Activated effector memory CD4-positive, alpha-beta T cell treated with Interleukin-2 at 50 U/mL for 16 hours (primary cell): ENCODE results near the gene MRPS6.

ENCODE experiments used
- DNase-seq: peaks from one replicate; pipeline ENCODE4 v3.0.0-alpha.2; 2020

The MRPS6 gene

DNA sequence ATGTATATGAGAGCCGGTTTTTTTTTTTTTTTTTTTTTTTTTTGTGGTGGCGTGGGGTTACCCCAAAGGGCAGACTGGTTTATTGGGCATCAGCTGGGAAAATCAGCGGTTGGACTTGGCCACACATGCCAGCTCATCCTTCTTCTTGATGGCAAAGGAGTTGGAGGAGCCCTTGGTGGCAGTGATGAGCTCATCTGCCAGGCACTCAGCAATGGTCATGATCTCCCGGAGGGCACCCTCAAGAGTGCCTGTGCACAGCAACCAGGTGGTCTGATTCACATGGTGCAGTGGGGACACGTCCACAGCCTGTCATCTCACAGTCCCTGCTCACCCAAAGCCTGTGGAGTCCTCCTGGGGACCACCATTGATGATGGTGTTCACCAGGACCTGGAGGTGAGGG lies 62.0 kb downstream of the MRPS6 start:
- DNase-seq = no peak

DNA sequence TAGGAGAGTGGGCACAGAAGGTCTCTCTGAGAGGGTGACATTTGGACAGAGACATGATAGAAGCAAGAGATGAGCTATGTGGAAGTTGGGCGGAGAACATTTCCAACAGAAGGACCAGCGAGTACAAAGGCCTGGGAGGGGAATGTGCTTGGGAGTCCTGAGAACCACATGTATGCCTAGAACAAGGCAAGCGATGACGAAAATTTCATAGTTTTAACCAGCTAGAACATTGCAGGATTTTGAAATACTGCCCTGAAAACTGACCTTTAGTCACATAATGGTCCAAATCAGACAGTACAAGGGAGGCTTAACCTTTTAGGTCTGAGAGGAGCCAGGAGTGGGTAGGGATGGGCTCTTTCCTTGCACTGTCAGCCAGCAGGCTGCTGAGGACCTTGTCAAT lies 68.0 kb downstream of the MRPS6 start:
- no peak for DNase-seq

DNA sequence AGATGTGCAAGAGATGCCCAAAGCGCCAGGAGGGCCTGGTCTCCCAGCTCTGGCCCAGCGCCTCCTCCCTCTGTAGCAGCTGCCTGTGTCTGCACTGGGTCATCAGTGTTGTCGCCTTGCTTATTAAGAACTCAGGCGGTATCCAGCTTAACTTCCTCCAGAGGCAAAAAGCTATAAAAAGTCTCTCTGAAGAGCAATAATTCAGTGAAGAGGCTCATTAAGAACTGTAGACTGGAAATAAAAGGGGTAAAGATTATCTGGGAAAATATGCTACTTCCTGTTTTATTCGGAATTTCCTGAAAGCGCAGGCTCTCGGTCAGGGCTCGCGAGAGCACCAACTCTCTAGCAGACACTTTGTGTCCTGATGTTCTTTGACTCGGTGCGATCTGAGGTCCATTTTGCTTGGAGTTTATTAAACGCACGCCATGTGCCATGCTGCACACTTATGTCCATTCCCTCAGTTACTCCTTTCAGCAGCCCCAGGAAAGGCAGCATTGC lies 70.4 kb downstream of the MRPS6 start:
- no peak for DNase-seq

DNA sequence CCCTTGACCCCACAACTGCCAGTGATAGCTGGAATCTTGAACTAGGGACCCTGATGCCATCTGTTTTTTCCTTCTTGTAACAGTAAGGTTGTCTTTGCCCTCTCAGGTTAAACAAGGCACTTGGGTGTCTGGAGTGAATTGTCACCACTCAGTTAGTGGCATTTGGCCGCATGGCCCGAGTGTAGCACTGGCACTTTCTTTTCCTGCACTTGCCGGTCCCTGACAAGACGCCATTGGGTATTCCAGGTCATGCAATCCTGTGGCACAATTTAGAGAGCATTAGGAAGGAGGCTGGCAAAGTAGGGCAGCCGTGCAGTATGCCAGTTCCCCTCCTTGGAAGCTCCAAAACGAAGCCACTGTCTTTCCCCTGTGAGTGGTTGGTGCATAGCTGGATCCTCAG lies 70.8 kb downstream of the MRPS6 start:
- DNase-seq = no peak

DNA sequence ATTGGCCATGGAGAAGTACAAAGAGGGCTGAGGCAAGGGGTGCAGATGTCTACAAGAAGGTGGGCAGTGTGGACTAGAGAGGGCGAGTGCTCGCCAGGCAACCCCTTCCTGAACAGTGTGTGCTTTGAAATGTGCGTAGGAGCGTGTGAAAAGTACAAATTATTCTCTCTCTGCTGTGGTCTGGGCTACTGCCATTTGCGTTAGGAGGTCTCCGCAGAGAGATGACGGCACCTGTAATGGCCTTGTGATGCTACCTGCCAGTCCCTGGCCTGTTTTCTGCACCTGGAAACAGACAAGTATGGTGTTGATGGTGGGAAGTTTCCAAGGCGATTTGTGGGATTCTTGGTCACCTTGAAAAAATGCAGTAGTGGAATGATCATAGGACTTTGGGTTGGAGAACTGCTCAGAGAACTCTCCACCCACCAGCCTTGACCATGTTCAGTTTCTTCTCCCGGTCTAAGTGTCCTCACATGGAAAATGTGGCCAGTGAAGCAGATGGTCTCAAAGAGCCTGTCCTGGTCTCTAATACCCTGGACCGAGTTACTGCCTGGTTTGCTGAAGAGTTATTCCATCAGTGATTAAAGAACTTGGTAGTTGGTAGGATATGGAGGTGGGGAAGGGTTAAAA lies 74.5 kb downstream of the MRPS6 start:
- no peak for DNase-seq

DNA sequence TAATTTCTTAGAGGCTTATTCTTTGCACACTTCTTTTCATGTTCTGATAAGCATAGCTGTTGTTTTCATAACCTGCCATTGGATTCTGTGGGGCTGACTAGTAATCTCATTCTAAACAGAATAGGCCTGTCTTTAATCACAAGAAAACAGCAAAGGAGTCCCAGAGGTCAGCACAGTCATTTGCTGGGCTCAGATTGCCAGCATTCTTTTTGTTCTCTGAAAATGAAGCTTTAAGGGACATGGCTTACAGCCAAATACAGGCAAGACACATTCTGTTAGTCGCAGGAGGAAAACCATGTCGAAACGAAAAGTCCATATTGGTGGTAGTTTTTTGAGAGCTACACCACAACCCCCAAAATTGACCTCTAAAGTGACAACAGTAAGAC lies 75.0 kb downstream of the MRPS6 start:
- no peak for DNase-seq

DNA sequence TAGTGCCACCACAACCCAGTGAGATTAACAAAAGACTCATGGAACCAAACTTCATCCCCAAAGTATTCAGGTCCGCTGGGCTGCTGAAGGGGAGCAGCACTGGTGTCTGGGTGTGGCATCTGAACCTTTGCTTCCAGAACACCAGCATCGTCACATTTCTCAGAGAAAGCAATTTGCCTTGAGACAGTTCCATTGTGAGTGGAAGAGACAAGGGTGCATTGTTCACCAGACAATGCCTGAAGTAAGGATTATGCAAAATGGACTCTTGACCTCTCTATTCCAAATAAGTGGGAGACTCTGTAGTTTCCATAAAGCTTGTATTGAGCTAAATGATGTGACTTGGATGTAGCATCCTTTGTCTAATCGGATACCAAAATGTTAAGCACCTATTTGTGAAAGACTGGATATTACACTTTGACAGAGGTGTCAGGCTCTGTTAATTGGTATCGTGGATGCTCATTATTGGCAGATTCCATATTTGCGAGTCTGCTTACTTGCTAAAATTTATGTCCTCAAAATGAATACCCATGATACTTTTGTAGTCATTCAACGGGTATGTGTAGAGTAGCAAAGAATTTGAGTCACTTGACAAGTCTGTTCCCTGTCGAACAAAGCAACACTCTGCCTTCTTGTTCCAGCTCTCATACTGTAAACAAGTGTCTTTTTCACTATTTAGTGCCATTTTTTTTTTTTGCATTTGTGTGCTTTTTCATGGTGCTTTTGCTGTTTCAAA lies 75.6 kb downstream of the MRPS6 start:
- DNase-seq = no peak

DNA sequence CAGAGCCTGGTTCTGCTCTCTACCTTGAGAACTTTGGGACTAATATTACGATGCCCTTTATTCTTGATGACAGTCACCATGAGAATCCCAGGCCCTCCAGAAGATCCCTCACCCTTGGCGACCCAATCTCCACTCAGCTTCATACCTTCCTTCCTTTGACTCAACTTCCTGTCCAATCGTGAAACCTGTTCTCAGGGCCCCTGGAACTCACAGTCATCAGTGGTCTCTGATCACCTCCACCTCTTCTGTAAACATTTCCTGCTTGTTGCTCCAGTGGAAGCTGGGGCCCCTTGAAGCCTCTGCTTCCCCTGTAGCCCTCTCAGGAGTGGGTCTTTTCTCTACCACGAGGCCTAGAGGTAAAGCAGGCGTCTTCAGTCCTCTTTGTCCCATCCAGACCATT lies 79.1 kb downstream of the MRPS6 start:
- no peak for DNase-seq

DNA sequence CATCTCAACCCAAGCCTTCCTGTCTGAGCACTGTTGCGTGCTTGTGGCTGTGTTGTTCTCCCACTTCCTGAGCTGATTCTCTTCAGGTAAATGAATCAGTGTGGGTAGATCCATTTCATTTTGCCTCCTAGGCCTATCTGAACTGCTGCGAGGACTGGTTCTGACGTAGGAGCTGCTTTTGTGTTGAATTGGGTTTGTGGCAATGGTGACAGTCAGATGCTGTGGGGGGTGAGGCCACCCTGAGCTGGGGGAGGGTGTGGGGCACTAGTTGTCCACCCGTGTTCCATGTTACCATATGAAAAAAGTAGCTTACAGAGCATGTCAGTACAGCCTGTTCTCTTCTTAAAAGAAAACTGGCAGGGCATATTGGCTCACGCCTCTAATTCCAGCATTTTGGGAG lies 81.5 kb downstream of the MRPS6 start:
- no peak for DNase-seq

DNA sequence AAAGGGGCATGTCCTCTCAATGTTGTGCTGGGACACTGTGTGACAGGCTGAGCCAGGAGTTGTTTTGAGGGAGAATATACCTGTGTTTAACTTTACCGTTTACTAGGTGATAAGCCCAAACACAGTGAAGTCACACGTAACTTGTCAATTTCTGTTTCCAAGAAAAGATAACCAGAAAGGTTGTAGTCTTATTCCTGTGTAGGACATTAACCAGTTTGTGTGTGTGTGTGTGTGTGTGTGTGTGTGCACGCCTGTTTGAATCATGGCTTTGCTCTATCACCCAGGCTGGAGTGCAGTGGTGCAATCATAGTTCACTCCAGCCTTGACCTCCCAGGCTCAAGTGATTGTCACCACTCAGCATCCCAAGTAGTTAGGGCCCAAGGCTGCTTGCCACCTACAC lies 83.6 kb downstream of the MRPS6 start:
- DNase-seq = no peak

DNA sequence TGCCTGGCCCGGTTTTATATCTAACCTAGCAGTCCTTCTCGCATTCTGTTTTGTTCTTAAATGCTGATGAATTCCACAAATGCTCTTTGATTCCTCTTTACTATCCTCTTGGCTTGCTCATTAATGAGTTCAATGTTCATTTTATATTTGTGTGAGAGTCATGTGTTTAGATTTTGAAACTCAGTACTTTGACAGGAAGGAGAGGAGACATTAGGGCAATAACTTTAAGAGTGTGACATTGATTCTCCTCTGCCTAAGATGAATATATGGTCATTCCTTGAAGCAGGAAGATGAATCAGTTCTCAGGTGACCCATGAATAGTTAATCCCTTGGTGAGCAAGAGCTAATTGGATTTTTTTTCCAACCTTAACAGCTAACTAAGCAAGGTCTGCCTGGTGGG lies 84.1 kb downstream of the MRPS6 start:
- DNase-seq = no peak

DNA sequence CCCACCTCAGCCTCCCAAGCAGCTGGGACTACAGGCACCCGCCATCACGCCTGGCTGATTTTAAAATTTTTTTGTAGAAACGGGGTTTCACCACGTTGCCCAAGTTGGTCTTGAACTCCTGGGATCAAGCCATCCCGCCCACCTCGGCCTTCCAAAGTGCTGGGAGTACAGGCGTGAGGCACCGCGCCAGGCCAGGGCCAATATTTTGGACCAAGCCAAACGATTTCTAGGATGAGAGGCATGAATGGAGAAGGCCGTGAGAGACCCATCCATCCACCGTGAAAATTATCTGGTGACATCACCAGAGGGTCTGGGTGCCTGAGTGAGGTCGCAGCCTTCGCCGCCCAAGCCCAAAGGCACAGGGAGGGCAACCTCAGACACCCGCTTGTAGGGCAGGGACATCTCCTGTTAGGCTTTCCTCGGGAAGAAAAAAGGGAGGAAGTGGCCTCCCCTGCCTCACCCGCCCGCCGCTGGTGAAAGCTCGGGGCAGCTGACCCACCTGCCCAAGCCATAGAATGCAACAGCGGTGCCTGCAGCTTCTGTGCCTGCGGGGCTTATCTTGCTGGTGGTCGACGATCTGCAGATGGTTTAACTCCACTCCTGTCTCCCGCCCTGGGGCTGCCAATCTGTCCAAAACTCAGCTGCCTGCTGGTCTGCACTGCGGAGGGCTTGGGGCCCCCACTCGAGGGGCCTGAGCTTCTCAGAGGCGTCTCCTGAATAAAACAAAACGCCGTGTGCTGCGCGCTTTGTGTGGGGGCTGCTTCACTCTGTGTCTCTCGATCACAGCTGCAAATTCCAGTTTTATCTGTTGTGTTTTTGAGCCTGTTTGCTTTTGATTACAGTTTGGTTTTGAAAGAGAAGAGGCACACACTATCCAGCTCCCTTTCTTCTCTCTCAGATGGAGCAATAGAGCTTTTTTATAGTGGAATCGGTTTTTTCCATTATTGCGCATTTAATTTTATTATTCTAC lies 85.8 kb downstream of the MRPS6 start:
- no peak for DNase-seq

DNA sequence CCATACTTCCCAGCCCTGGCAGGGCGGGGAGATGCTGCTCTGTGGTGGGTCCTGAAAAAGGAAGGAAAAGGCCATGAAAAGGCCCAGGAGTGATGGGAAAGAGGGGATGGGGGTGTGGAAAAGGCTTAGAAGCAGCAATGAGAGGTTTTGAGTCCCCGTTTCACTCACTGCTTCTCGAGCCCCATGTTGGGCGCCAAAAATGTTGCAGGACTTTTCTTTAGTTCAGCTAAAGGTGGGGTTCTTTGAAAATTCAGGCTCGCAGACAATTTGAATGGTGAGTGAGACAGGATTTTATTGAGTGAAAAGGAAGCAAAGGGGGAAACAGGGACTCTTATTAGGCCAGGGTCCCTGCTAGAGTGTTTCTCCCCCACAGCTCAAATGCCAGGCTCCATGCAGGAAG lies 93.1 kb downstream of the MRPS6 start:
- no peak for DNase-seq

DNA sequence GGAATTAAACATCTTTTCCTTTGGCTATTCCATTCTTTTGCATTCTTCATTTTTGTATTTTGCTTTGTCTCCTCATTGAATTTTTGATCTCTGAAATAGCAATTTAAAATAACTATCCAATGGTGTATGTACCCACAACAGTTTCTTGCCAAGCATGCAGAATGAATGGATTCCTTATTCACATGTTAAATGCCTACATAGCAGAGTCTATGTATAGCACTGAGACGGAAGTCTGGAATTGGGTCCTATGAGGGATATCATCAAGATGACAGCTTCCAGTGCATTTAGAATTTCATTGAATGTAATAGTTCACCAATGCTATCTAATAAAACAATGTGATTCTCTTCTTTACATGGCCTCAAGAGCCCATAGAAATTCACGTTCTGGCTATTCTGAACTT lies 97.5 kb downstream of the MRPS6 start:
- DNase-seq = no peak

DNA sequence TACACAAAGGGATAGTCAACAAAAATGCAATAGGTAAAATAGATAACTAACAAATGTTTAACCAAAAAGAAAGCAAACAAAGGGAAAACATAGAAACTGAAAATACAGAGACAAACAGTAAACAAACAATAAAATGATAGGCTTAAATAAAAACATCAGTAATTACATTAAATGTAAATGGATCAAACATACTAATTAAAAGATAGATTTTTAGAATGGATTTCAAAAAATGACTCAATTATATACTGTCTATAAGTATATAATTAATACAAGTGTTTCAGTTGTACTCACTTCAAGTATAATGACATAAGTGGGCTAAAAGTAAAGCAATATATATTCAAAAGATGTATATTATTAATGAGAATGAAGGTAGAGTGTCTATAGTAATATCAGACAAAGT lies 101.1 kb downstream of the MRPS6 start:
- DNase-seq = no peak

DNA sequence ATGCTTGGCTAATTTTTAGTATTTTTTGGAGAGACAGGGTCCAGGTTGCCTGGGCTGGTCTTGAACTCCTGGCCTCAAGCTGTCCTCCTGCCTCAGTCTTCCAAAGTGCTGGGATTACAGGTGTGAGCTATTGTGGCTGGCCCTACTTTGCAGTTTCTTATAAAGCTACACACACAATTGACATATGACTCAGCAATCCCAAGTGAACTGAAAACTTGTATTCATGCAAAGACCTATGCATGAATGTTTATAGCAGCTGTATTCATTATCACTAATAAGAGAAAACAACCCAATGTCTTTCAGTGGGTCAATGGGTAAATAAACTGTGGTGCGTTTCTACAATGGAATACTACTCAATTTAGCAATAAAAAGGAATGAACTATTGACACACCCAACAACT lies 103.1 kb downstream of the MRPS6 start:
- no peak for DNase-seq

DNA sequence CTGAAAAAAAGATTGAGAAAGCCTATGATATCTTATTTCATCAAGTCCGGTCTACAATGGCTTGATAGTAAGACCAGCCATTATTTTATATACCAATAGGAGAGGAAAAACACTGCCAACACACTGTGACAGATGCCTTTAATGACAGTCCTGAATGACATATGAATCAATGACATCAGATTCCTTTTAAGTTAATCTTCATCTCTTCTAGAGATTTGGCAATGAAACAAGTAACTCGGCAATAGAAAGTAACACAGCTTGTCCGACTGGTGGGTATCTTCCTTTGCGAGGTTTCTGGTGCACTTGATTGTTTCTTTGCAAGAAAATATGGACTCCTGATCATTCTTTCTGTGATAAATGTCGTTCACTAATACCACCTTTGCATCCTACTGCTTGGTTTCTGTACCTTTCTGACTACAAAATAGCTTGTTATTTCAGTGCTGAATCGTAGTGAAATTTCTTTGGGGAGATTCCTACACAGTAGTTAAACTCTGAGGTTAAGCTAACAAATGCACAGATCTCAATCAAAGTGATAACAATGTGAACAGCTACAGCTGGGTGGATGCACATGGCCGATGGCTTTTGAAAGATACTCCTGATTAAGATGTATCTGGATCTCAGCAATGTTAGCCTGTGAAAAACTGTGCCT lies 104.7 kb downstream of the MRPS6 start:
- no peak for DNase-seq

DNA sequence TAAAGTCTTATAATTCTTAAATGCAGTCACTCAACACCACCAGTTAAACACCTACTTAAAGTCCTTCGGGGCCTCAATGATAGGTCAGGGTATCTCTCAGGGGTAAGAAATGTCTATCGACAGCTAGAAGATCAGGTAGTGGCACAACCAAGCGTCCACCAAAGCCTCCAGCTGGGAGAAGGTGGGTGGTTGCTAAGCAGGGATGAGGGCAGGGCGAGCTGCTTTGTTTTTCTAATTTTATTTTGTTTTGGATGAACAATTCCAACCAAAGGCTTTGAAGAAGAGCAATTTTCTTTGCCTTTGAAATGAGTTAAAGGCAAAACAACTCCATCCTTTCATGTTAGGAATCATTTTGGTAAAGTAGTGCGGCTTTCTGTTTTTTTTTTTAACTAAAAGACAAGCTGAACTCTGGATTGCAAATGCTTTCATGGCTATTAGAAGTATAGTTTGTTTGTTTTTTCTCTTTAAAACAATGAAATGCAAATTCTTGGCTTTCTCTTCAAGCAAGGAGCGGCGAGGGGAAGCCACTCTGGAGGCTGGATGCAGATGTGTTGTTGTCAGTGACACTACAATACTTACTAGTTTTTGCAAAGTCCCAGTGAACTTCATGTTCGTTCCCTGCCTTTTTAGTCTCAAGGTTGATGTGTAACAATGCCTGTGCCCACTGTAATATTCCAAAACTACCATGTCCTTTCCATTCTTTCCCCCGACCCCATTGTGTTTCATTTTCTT lies 106.0 kb downstream of the MRPS6 start:
- no peak for DNase-seq

DNA sequence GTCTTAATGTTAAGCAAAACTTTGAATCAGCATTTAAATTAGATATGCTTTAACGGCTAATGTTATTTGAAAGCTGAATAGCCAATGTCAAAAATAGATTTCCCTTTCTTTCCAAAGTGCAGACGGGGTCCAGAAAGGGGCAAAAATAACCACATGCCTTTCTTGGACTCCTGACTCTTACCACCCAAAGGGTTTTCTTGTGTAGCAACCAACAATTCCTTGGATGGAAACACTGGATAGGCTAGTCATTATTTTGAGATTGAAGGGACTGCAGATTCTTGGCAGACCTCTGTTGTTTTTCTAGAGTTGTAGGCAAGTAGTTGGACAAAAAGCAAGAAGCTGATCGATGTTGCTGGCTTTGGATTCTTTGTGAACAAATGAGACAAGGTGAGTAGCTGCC lies 107.0 kb downstream of the MRPS6 start:
- no peak for DNase-seq

DNA sequence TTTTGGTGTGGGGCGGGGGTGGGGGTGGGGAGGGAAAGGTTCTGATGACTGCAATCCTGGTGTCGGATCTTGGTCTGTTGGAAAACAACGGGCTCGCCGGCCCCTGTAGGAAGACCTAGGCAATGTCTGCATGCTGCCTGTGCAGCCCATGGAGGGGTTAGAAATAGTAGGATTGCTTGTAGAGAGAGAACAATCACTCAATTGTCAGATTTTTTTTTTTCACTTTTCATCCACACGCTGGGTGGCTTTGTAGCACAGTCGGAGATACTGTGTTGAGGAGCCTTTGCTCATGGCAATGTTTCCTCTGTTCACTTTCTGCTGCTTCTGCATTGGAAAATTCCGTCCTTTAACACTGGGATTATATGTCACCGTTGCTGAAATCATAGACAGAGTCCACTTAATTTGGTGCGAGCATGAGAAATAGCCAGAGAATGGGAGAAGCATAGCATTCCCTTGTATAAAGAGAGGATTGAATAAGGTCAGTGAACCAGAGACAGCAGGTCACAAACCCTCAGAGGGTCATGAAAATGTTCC lies 107.5 kb downstream of the MRPS6 start:
- DNase-seq = no peak

DNA sequence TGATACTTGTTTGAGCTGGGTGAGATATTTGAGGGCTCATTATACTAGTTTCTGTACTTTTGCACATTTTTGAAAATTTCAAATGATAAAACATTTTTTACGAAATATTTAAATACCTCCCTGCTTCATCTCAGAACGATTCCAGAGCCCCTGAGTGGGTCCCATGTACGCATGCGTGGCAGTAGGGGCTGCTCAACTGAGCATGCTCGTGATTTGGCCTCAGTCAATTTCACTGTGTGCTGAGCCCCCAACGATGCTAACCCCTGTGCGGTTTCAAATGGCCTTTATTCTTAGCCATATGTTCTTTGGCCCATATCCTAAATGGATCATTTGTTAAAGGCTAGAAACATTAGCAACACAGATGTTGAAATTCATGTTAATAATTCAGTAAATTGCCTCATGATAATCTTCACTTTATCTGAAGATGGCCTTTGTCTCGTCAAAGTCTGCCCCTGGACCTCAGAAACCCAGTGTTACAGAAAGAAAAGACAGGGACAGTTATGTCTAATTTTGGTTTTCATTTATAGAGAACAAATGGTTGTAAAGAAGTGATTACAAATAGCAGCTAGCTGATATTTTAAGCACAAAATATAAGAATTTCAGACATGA lies 108.2 kb downstream of the MRPS6 start:
- DNase-seq = no peak

DNA sequence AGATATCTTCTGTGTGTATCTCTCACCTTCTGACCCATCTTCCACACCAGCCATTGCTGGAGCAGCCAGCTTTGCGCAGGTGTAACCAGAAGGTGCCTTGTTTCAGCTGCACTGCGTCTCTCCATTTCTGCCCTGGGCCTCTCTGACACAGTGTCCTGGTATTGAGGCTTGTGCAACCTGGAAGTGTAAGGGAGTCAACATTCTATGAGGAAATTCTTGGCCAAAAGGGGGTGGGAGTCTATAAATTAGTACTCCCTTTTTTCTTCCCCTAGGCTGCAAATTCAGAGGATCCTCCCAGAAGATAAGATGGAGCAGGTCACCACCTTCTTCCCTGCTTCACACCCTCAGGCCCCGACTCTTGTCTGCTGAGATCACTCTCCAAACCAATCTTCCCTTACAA lies 109.1 kb downstream of the MRPS6 start:
- DNase-seq = no peak
